Right renal pelvis (tissue), 4 donors: Measurements from ENCODE around the gene MPND. TPM values are rescaled to one million over a fixed set of nuclear protein-coding genes. Genes with fewer than 3 reads are reported as not detected.
A peak's percentile ranks its signal among the peaks of the same experiment; 100 is the strongest.

Experiments used
- DNase-seq, 4 donors: peaks; one replicate each; pipeline ENCODE4 v3.0.0-alpha.2; 2013; ENCODE audit warnings: low read depth in 4 of 4, low spot score in 3 of 4, missing footprints in 1 of 4
- polyA plus RNA-seq, 4 donors: library from polyadenylated mRNA; unstranded; fragments of 120-200 nt; gene quantifications; one replicate each; pipeline ENCODE4 v1.2.1, GENCODE V29; 2013; ENCODE audit not compliant: insufficient read length in 4 of 4

The MPND gene
- polyA plus RNA-seq, 4 donors = 22.1 to 31.8 (median 23.5) TPM

DNA sequence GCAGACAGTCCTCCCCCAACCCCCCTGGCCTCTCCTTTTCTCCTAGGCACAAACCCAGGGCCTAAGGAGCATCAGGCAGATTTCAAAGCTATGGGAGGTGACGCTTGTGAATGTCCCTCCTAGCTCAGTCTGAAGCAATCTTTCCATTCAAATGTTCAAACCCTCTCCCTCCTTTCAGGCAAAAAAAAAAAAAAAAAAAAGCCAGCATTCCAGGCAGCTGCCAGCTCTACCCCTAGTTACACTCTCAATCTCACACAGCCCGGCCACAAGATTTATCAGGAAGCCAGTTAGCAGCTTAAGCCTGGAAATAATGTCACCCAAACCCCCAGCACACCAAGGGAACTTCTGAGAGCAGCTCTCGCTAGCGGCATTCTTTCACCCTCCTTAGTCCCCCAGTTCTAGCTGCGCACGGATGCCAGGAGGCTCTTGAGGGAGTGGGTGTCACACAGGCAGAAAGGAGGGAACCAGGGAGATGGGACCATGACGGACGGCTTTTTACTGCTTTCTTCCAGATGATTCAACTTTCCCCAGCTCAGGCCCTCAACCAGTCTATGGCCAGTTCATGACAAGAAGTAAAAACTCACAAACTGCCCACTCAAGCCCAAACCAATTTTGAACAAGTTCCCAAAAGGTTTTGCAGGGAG is 50.7 kb downstream of the MPND start:
- DNase-seq = no peak

GRCh38 chr19:4396949-4397783 is 53.8 kb downstream of the MPND start:
- DNase-seq = no peak

DNA sequence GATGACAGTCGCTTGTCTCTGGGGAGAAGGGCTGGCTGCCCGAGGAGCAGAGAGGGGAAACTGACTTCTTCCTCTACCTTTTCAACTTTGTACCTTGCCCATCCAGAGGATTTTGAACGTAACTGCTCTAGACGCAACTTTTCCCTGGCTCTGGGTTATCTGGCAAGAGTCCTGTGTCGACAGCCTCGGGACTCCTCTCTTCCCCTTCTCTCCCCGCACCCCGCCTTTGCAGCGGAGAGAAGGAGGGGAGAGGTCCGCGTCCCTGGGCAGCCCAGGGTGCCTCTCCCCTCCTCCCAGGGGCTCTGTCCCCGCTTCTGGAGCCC is 56.4 kb downstream of the MPND start:
- DNase-seq = no peak

- DNase-seq = peak; percentile 87 to 91 (median 88)
Observed at GRCh38 chr19:4400135-4400936, 57.0 kb downstream of the MPND start, which contains the start of gene SH3GL1. Gene SH3GL1, minus strand, starts transcription at chr19:4400547. Its CDS starts 179 bp downstream, at chr19:4400368.

DNA sequence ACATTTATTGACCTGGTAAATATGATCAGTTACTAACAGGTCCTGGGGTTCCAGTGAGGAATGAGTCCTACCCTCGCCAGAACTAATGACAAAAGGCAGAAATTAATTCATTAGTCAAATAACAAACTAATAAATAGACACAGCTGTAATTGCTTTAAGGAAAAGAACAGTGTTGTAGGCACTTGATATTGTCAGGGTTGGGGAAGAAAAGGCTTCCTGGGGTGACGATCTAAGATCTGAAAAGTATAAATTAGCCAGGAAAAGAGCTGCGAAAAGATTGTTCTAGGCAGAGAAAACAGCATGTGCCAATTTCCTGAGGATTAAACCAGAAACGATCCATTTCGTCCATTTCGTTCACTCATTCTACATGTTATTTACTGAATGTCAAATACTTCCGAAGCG is 58.4 kb downstream of the MPND start:
- no peak for DNase-seq

DNA sequence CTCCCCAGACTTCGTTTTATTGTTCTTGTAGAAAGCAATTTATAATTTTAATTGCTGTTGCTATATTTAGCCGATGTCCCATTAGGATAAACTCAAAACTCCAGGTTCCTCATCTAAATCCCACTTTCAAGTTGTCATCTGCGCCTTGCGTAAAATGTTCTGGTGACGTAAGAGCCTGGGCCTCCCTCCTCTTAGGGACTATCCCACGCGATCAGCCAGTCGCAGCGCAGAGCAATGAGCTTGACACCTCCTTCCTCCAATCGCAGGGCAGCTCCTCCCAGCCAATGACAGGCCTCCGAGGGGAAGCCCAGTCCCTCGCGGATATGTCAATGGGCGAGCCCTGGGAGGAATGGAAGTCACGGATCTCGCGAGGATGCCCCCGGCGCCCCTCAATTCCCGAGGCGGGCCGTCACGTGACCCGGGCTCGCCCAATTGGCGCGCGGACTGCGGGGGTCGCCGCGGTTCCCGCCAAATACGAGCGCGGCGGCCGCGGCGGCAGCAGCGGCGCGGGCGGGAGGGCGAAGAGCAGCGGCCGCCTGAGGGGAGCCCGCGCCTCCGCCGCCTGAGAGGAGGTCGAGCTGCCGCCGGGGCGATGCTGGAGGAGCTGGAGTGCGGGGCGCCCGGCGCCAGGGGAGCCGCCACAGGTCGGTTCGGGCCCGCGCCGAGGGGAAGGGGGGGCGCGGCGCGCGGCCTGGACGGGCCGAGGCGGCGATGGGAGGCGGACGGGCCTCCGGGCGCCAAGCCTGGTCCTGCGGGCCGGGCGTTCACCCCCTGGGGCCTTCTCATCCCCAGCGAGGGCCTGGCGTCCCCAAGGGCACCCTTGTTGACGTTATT is 59.0 kb downstream of the MPND start, which contains the start of gene CHAF1A:
CHAF1A (plus strand) TSS at position 470 of the 834 bp plus-strand sequence; CDS start at position 593, 123 bp downstream.
- peak; percentile 97 to 99 (median 98) for DNase-seq

DNA sequence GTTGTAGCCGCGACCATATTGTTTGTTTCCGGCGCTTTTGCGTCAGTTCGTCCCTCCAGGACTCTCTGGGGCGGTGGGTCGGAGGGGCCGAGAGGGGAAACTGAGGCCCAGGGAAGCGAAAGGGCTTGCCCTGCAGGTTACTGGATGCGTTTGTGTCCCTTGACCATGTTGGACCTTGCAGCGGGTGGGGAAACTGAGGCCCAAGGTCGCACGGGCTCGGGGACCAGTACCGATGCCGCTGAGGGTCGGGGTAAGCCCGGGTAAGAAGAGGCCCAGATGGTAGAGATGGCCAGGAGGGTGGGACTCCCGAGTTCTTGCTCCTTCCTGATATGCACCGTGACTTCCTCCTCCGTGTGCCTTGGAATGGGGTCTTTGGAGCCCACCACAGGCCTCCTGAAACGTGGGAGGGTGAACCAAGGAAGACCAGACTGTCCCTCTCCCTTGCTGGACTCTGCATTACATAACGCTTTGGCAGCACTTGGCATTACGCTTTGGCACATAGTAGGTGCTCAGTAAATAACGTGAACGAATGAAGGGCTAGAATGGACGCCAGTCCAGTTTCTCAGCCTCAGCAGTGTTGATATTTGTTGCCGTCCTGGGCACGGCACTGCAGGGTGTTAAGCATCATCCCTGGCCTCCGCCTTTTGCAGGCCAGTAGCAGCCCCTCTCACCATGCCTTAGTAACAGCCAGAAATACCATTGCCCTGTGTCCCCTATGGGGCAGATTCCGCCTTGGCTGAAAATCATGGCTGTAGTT is 59.8 kb downstream of the MPND start:
- DNase-seq = no peak

DNA sequence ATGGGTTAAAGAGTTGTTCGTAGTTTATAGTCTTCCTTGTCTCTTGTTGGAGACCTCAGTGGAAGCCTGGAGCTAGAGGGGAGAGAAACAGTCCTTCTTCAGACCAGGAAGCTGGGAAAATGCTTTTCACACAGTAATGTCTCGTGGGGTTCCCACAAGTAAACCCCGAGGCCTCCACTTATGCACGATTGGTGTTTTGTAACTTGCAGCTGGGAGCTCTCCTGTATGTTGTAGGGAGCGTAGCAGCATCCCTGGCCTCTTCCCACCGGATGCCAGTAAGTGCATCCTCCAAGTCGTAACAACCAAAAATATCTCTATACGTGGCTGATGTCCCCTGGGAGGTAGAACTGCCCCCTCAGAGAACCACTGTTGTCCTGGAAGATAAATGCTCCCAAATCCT is 62.6 kb downstream of the MPND start:
- DNase-seq = no peak

DNA sequence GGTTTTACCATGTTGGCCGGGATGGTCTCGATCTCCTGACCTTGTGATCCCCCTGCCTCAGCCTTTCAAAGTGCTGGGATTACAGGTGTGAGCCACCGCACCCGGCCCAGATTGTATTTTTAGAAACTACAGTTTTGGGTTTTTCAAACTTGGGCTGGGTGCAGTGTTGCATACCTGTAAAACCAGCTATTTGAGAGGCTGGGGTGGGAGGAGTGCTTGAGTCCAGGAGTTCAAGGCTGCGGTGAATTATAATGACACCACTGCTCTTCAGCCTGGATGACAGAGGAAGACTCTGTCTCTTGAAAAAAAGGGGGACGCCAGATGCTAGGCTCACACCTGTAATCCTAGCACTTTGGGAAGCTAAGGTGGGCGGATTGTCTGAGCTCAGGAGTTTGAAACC is 63.3 kb downstream of the MPND start:
- DNase-seq = no peak

DNA sequence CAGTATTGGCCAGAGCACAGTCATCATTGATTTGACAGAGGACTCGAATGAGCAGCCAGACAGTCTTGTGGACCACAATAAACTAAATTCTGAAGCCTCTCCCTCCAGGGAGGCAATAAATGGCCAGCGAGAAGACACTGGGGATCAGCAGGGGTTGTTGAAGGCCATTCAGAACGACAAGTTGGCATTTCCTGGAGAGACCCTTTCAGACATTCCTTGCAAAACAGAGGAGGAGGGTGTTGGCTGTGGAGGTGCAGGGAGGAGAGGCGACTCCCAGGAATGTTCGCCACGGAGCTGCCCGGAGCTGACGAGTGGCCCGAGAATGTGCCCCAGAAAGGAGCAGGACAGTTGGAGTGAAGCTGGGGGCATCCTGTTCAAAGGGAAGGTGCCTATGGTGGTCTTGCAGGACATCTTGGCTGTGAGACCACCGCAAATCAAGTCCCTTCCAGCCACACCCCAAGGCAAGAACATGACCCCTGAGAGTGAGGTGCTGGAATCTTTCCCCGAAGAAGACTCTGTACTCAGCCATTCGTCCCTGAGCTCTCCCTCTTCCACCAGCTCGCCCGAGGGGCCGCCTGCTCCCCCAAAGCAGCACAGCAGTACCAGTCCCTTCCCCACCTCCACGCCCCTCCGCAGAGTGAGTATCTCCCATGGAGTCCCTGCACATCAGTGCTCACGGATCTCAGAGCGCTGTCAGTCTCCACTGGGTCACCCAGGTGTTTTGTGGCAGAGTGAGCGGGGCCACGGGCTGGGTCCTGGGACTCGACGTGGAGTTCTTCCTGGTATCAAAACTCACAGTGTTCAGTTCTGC is 66.0 kb downstream of the MPND start:
- DNase-seq = no peak

Other genes starting within 250 kb of the MPND start
- gene MAP2K2, start 219.4 kb upstream of the MPND start, polyA plus RNA-seq = 100 to 1,000 TPM; 102 to 139 (median 104) TPM
- 1 to 10 TPM; 1.0 to 1.5 (median 1.2) TPM for gene CREB3L3, start 189.9 kb upstream of the MPND start, polyA plus RNA-seq
- gene SIRT6, start 161.0 kb upstream of the MPND start, polyA plus RNA-seq = 10 to 100 TPM; 16.1 to 26.1 (median 17.4) TPM
- gene ANKRD24, start 160.9 kb upstream of the MPND start, polyA plus RNA-seq = 1 to 10 TPM in 2 of 4 donors, under 1 TPM in 2; 0.89 to 1.4 (median 1.0) TPM
- gene EBI3, start 114.0 kb upstream of the MPND start, polyA plus RNA-seq = under 1 TPM in 3 of 4 donors, not detected in 1; 0.47 to 0.73 (median 0.61) TPM
- gene YJU2, start 96.5 kb upstream of the MPND start, polyA plus RNA-seq = 10 to 100 TPM; 20.0 to 23.7 (median 22.8) TPM
- gene SHD, start 64.3 kb upstream of the MPND start, polyA plus RNA-seq = 1 to 10 TPM in 3 of 4 donors, under 1 TPM in 1; 0.81 to 3.2 (median 1.9) TPM
- gene TMIGD2, start 41.2 kb upstream of the MPND start, polyA plus RNA-seq = under 1 TPM; 0.15 to 0.44 (median 0.37) TPM
- gene FSD1, start 39.0 kb upstream of the MPND start, polyA plus RNA-seq = 1 to 10 TPM; 4.6 to 6.5 (median 5.5) TPM
- gene STAP2, start 4.7 kb upstream of the MPND start, polyA plus RNA-seq = 10 to 100 TPM; 14.7 to 30.9 (median 25.8) TPM
- 10 to 100 TPM; 60.1 to 82.5 (median 64.7) TPM for gene SH3GL1, start 57.0 kb downstream of the MPND start, polyA plus RNA-seq
- 10 to 100 TPM; 21.8 to 27.0 (median 25.4) TPM for gene CHAF1A, start 59.1 kb downstream of the MPND start, polyA plus RNA-seq
- 100 to 1,000 TPM in 2 of 4 donors, 10 to 100 TPM in 2; 94.1 to 127 (median 100) TPM for gene UBXN6, start 114.2 kb downstream of the MPND start, polyA plus RNA-seq
- gene HDGFL2, start 128.7 kb downstream of the MPND start, polyA plus RNA-seq = 10 to 100 TPM; 65.1 to 87.4 (median 71.1) TPM
- gene PLIN4, start 174.9 kb downstream of the MPND start, polyA plus RNA-seq = 1 to 10 TPM in 1 of 4 donors, under 1 TPM in 3; 0.39 to 1.3 (median 0.68) TPM
- gene PLIN5, start 191.7 kb downstream of the MPND start, polyA plus RNA-seq = 1 to 10 TPM; 2.7 to 4.8 (median 3.5) TPM
- 1 to 10 TPM in 2 of 4 donors, under 1 TPM in 2; 0.57 to 1.6 (median 0.85) TPM for gene LRG1, start 196.5 kb downstream of the MPND start, polyA plus RNA-seq
- gene SEMA6B, start 216.1 kb downstream of the MPND start, polyA plus RNA-seq = 1 to 10 TPM; 2.3 to 3.8 (median 3.0) TPM